Neural cell (in vitro differentiated cells): ENCODE results near the gene CTNNA1.

Experiments
- CTCF ChIP-seq: fragments of 450-650 bp; IDR thresholded peaks from 2 replicates; pipeline ENCODE4 v1.5.1; 2014; ENCODE audit warnings: antibody characterized with exemption, mild to moderate bottlenecking, moderate library complexity; ENCODE audit not compliant: poor library complexity, severe bottlenecking
- EP300 ChIP-seq: fragments of 450-650 bp; conservative IDR thresholded peaks from 2 replicates; pipeline ENCODE4 v1.6.1; 2014; ENCODE audit warnings: antibody characterized with exemption, mild to moderate bottlenecking, moderate library complexity; ENCODE audit not compliant: poor library complexity, severe bottlenecking
- EZH2 ChIP-seq: fragments of 200-600, 300-800 bp; shearing (Covaris generic), sonication (generic); IDR thresholded peaks from 2 replicates; pipeline ENCODE4 v1.6.1; 2014; ENCODE audit warnings: antibody characterized with exemption, low read length, borderline replicate concordance, mild to moderate bottlenecking; ENCODE audit not compliant: insufficient read depth, poor library complexity, severe bottlenecking
- MXI1 ChIP-seq: fragments of 450-650 bp; conservative IDR thresholded peaks from 2 replicates; pipeline ENCODE4 v1.6.1; 2014; ENCODE audit warnings: antibody characterized with exemption, mild to moderate bottlenecking; ENCODE audit not compliant: poor library complexity, severe bottlenecking
- POLR2AphosphoS5 ChIP-seq: IDR thresholded peaks from 2 replicates; pipeline ENCODE4 v1.6.1; 2012
- RAD21 ChIP-seq: fragments of 450-650 bp; conservative IDR thresholded peaks from 2 replicates; pipeline ENCODE4 v1.6.1; 2014; ENCODE audit warnings: antibody characterized with exemption, mild to moderate bottlenecking, moderate library complexity
- REST ChIP-seq: IDR thresholded peaks from 2 replicates; pipeline ENCODE4 v1.6.1; 2012; ENCODE audit warnings: borderline replicate concordance
- SMC3 ChIP-seq: fragments of 450-650 bp; conservative IDR thresholded peaks from 2 replicates; pipeline ENCODE4 v1.6.1; 2014; ENCODE audit warnings: antibody characterized with exemption, mild to moderate bottlenecking, moderate library complexity; ENCODE audit not compliant: poor library complexity
- TAF1 ChIP-seq: IDR thresholded peaks from 2 replicates; pipeline ENCODE4 v1.6.1; 2012; ENCODE audit warnings: low read depth

DNA sequence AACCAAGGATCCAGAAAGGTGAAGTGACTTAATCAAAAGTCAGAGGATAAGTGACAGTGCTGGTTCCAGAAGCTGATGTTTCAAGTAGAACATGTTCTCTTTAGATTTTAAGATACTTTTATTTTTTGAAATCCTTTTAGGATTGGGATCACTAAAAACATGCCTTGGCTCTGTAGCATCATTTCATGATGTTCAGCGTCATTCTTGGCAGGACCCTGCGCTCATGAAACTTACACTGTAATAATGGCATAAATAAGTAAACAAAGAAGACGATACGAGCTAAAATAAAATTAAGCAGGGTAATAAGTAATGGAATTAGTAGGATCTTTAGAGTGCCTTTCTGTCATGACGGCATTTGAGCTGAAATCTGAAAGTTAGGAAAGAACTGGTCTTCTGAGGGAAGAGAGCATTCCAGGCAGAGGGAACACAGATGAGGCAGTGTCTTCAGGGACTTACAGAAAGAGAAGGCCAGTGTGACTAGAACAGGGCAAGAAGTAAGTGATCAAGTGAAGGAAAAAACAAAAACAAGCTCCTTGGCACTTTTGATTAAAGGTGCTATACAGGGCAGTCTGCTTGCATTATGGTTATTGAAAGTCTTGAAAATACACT, 19.9 kb downstream of the CTNNA1 start:
- TF ChIP-seq REST (no peak), CTCF (no peak), EP300 (no peak), POLR2AphosphoS5 (no peak), EZH2 (no peak), TAF1 (no peak), MXI1 (no peak), RAD21 (no peak), SMC3 (no peak)
